GM21576 (cell line): ENCODE results near the gene CDK5R1.
A peak's percentile ranks its signal among the peaks of the same experiment; 100 is the strongest.

ENCODE experiments used
- ATAC-seq: cut with Tn5 transposase; IDR thresholded peaks from one replicate; pipeline ENCODE4 v1.9.1; 2021; ENCODE audit warnings: mild to moderate bottlenecking, moderate library complexity; ENCODE audit not compliant: unreplicated experiment

CDK5R1 gene

GRCh38 chr17:32492264-32492589 lies 5.4 kb downstream of the CDK5R1 start:
- no peak for ATAC-seq

DNA sequence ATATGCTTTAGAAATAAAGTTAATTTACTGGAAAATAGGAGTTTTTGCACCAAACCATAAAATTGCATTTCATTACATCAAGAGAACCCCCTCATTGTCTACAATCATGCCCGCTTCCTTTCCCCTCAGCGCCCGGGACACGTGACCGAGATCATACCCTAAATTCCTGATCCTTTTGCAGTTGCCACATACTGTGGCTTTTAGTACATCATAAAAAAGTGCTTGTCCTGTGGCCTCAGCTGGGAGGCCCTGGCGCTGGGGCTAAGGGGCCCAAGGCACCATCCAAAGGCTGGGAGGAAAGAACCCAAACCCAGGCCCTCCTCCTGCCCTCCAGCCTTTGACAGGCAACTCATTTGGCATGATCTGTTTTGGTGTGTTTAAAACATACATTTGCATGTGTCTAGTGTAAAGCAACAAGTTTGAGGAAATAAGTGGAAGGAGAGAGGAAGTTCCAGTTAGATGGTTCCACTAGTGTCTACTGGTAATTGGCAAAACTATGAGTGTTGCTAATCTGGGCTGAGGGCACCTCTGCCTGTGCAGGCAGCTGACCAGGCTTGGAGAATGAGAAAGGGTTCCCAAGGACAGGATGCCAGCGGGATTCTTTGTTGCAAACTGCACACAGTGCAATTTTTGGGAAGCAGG lies 6.0 kb downstream of the CDK5R1 start:
- ATAC-seq: no peak

- ATAC-seq: no peak
Observed at GRCh38 chr17:32493571-32493970, 6.8 kb downstream of the CDK5R1 start.

DNA sequence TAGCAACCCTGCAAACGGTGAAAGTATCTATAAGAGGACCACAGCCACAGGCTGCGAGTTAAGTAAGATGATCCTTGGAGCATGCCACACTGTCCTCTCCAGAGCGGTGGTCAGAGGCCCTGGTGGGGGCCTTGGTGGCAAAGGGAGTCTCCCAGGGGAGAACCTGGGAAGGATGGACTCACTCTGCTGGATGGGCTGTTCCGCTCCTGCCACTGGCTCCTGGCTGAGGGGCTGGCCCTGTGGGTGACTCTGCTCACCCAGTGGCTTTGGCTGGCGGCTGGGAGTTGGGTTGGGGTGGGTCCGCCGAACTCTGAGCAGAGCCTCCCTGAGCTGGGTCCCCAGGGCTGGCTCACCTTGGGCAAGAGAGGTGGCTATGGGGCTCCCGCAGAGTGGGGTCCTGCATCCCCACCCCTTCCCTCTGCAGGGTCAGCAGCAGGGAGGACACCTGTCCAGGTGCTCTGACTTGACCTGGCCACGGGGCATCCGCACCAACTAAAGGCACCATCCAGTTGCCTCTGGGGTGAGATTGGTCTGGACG lies 7.3 kb downstream of the CDK5R1 start:
- ATAC-seq: no peak

DNA sequence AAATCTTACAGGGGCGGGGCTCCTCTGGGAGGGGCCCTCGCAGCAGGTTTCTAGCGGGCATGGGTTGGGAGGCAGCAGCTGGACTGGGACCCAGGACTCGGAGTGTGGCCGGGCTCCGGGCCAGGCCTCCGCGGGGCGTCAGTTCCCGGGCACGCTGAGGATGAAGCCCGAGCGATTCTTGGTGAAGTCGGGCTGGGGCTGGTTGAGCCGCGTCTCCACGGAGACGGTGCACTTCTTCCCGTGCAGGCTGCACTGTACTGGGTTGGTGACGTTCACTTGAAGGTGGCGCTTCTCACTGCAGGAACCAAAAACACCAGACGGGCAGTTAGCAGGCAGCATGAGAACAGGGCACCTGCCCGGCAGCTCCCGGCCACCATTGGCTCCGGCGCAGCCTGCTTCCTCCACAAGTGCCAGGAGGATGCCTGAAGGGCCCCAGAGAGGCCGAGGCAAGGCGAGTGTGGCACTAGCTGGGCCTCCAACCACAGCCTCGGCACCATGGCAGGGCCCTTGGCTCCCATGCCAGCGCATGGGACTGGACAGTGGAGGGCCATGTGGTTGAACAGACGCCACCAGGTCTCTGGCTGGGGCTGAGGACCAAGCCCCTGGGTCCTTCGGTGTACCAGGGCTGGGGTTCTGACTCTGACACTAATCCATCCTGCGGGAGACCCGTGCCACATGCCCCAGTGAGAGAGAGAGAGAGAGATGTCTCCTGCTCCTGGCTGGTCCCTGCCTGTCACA lies 8.0 kb downstream of the CDK5R1 start:
- ATAC-seq: no peak

GRCh38 chr17:32495359-32496231 lies 8.8 kb downstream of the CDK5R1 start:
- no peak for ATAC-seq

DNA sequence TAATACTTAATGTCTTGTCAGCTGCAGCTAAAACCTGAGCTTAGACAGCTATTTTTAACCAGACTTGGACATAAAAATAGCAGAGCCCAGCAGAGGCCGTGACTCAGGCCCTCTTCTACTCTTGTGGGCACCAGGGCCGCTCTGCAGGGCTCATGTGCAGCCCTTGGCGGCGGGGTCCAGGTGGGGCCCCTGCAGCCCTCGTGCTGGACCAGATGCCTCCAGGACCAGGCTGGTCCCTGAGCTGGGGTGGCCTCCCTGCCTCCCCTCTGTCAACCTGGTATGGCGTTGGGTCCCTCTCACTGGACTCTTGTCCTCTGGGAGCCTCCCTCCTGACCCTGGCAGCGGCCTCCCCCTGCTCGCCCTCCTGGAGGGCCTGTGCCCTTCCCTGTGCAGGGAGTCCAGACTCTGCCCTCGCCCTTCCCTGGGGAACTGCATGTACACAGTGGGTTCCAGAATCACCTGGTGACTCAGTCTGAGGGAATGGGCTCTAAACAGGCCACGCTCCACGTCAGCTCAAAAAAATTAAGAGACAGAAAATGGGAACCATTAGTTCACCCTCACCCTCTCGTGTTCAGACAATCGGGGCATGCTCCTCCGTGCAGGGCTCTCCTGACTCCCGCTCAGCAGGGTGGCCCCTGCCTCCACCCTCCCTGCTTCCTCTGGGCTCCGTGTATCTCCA lies 9.7 kb downstream of the CDK5R1 start:
- no peak for ATAC-seq

DNA sequence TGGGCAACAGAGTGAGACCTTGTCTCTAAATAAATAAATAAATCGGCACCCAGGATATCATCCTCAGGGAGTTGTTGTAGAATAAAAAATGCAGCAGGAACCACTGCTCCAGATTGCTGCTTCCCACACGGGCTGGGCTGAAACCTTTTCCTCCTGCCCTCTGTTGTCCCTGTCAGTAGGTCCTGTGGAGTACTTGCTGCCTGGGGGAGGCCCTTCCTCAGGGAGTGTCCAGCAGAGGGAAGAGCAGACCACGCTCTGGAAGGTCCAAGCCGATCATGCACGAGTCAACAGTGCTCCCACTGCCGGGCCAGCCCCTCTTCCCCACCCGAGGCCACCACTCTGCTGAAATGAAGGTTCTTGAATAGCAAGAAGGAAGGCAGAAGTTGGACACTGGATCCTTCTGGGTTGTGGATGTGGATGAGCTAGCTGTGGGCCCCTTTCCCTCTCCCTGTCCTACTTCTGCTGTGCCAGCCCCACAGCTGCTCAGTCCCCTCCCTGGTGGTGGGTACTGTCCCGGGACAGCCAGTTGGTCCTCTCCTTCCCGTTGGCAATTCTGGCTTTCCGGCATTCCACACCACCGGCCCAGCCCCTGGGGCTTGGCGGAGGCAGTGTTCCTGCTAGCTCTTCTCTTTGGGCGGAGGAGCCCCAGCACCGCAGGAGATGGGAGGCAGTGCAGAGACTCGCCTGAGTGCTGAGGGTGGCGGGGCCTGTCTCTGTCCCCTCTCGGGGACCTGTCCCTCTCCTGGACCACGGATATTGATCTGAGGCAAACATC lies 10.8 kb downstream of the CDK5R1 start:
- ATAC-seq: no peak

- ATAC-seq: no peak
Observed at GRCh38 chr17:32498391-32498790, 11.6 kb downstream of the CDK5R1 start.

DNA sequence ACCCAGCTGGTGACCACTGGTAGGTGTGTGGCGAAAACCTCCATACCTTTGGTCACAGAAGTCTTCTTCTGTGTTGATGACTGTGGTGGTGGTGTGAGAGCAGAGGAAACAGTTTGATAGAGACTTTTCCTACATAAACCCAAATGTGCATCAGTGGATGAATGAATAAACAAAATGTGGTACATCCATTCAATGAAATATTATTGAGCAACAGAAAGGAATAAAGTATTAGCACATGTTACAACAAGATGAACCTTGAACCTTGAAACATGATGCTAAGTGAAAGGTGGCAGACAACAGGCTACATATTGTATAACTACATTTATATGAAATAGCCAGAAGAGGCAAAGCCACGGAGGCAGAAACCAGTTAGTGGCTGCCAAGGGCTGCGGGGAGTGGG lies 15.2 kb downstream of the CDK5R1 start:
- ATAC-seq: no peak

- ATAC-seq: no peak
Observed at GRCh38 chr17:32502710-32503109, 15.9 kb downstream of the CDK5R1 start.

GRCh38 chr17:32503251-32504165 lies 16.7 kb downstream of the CDK5R1 start:
- peak; percentile 88 for ATAC-seq

DNA sequence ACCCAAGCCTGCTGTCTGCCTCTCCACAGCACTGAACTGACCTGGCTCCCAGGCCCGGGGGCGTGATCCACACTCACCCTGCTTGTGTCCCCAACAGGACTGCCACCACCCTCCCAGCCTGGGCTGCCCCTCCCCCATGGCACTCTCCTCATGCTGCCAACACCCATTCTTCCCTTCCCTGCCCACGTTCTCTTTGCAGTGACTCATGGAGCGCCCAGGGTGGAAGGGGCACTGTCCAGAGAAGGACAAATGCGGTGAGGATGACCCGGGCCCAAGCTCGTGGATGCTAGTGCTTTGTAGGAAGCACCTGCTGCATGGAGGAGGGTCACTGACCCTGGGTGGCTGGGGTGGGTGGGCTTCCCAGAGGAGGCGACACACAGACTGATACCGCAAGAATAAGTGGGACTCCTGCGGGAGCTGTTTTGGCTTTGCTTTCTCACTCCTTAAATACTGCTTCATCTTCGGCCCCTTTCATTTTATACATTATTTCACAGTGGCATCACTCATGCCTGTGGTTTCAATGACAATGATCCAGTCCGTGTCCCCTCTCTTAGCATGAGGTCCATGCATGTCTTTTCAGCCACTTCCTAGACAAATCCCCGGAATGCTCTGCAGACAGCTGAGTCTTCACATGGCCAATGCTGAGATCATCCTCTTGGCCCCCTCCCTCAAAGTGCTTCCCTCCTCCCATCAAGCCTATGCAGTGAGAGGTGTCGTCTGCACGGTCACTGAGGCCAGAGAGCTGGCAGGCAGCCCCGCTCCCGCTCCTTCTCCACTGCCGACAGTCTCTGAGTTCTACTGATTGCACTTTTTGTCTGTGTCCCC lies 17.6 kb downstream of the CDK5R1 start:
- no peak for ATAC-seq

DNA sequence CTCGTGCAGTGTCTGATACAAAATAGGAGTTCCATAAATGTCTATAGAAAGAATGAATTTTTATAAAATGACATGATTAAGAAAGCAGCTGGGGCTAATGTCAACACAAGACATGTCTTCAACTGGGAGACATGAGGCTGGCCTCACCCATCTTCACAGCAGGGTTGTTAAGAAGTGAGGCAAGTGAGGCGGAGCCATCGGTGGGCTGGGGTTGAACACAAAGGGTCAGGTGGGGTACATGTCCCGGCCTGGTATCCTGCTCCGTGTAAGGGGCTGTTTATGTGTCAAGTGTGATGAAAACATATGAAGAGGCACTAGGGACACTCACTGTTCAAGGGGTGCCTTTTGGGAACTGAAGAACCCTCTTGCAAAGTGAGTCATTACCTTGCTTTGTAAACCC lies 22.1 kb downstream of the CDK5R1 start:
- ATAC-seq: no peak

GRCh38 chr17:32510466-32510865 lies 23.7 kb downstream of the CDK5R1 start:
- ATAC-seq: no peak

GRCh38 chr17:32512328-32512727 lies 25.5 kb downstream of the CDK5R1 start:
- no peak for ATAC-seq

GRCh38 chr17:32513579-32513978 lies 26.8 kb downstream of the CDK5R1 start:
- ATAC-seq: no peak

GRCh38 chr17:32514606-32515005 lies 27.8 kb downstream of the CDK5R1 start:
- no peak for ATAC-seq
